Natural killer cell (primary cell): ENCODE data around the gene PCDHA9. TPM values are rescaled to one million over a fixed set of nuclear protein-coding genes. Genes with fewer than 3 reads are reported as not detected.
"Not testable (repeated sequence)": the region's sequence is repeated elsewhere in the genome, so short reads cannot be mapped to it uniquely, and the experiment has no call there.

Experiments used
- ATAC-seq, 3 donors: fragments of 150-1000 bp in 2 of 3; fragments of 200-7000 bp in 1 of 3; cut with Tn5 transposase; 1 replicate in 1 of 3; 2 replicates in 2 of 3; pipeline ENCODE4 v1.10.0; 2021; ENCODE audit warnings: mild to moderate bottlenecking in 2 of 3, moderate library complexity in 2 of 3
- DNase-seq, 2 donors: peaks; one replicate each; pipeline versions ENCODE4 v3.0.0 to v3.0.0-alpha.2; 2013 to 2021; ENCODE audit warnings: mixed read lengths in 1 of 2
- H3K27ac ChIP-seq: one replicate; pipeline ENCODE4 v1.5.1; 2013; ENCODE audit warnings: mild to moderate bottlenecking, low read length
- H3K27me3 ChIP-seq: one replicate; pipeline ENCODE4 v1.6.1; 2013; ENCODE audit warnings: low read length; ENCODE audit not compliant: control insufficient read depth, insufficient read depth
- H3K36me3 ChIP-seq: one replicate; pipeline ENCODE4 v1.6.1; 2013; ENCODE audit warnings: low read length; ENCODE audit not compliant: control insufficient read depth, insufficient read depth
- H3K4me1 ChIP-seq: one replicate; pipeline ENCODE4 v1.6.1; 2013; ENCODE audit warnings: low read length; ENCODE audit not compliant: control insufficient read depth, insufficient read depth
- H3K4me3 ChIP-seq: one replicate; pipeline ENCODE4 v1.5.1; 2013; ENCODE audit warnings: low read length
- H3K9me3 ChIP-seq: one replicate; pipeline ENCODE4 v1.6.1; 2013; ENCODE audit warnings: low read length; ENCODE audit not compliant: control insufficient read depth, insufficient read depth
- H3K27ac Mint-ChIP-seq, 2 donors: one replicate each; pipeline ENCODE4 v1.8.0; 2022; ENCODE audit warnings: mild to moderate bottlenecking in 2 of 2, mixed read lengths in 2 of 2, moderate library complexity in 1 of 2
- H3K27me3 Mint-ChIP-seq, 2 donors: one replicate each; pipeline ENCODE4 v1.8.0; 2022; ENCODE audit warnings: low read depth in 2 of 2, mixed read lengths in 2 of 2
- H3K36me3 Mint-ChIP-seq: one replicate; pipeline ENCODE4 v1.8.0; 2022; ENCODE audit warnings: mixed read lengths
- H3K4me1 Mint-ChIP-seq, 2 donors: one replicate each; pipeline ENCODE4 v1.8.0; 2022; ENCODE audit warnings: mixed read lengths in 2 of 2
- H3K4me3 Mint-ChIP-seq: one replicate; pipeline ENCODE4 v1.8.0; 2022; ENCODE audit warnings: mild to moderate bottlenecking, moderate library complexity, mixed read lengths
- H3K9me3 Mint-ChIP-seq, 2 donors: one replicate each; pipeline ENCODE4 v1.8.0; 2022; ENCODE audit warnings: mixed read lengths in 2 of 2
- WGBS: methylation state at CpG from one replicate; pipeline ENCODE4 v1.1.7; 2013; ENCODE audit warnings: missing lambda C conversion rate; ENCODE audit not compliant: insufficient coverage; 5-methylcytosine and 5-hydroxymethylcytosine counted together
- intact Hi-C: fragments of 100-400 bp; cut with micrococcal nuclease; formaldehyde crosslinking; loops from one replicate; pipeline ENCODE4 v1.14.2; 2022
- total RNA-seq, 4 donors: library from RNA; stranded (reverse); fragments of 120-200 nt in 1 of 4; gene quantifications; one replicate each; pipeline versions ENCODE4 v1.2.3 to v1.2.4, GENCODE V29; 2013 to 2022
- TF ChIP-seq, protein P1 (sequence below): fragments of 200-600 bp; IDR thresholded peaks from one replicate; pipeline ENCODE4 v1.8.0; 2022; ENCODE audit warnings: antibody characterized with exemption

Gene PCDHA9
- total RNA-seq, 3 donors from 2014 or later (not counting 1 experiment from before 2014, with no cell fraction given) = not detected

DNA sequence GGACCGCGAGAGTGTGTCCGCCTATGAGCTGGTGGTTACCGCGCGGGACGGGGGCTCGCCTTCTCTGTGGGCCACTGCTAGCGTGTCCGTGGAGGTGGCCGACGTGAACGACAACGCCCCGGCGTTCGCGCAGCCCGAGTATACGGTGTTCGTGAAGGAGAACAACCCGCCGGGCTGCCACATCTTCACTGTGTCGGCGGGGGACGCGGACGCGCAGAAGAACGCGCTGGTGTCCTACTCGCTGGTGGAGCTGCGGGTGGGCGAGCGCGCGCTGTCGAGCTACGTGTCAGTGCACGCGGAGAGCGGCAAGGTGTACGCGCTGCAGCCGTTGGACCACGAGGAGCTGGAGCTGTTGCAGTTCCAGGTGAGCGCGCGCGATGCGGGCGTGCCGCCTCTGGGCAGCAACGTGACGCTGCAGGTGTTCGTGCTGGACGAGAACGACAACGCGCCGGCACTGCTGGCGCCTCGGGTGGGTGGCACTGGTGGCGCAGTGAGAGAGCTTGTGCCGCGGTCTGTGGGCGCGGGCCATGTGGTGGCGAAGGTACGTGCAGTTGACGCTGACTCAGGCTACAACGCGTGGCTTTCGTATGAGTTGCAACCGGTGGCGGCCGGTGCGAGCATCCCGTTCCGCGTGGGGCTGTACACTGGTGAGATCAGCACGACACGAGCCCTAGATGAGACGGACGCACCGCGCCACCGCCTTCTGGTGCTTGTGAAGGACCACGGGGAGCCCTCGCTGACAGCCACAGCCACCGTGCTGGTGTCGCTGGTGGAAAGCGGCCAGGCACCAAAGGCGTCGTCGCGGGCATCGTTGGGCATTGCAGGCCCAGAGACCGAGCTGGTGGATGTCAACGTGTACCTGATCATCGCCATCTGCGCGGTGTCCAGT lies 12.3 kb upstream of the PCDHA9 start:
- ATAC-seq (no peak), DNase-seq (no peak)
- WGBS = 56% methylated on average over 103 of the region's 103 CpGs
- Histone ChIP-seq H3K9me3 (peaks cover 5% of the 10 kb centered on the region), H3K36me3 (no peaks in the 10 kb centered on the region), H3K4me3 (no peak overlapping the region), H3K4me1 (no peaks in the 10 kb centered on the region), H3K27ac (no peak overlapping the region), H3K27me3 (peaks cover 12% of the 10 kb centered on the region)
- Mint-ChIP-seq H3K4me1 (no peaks in the 10 kb centered on the region), H3K36me3 (peaks cover 8% of the 10 kb centered on the region), H3K9me3 (peaks cover 9 to 15% of the 10 kb centered on the region in 2 donors), H3K4me3 (no peak overlapping the region), H3K27me3 (peaks cover 11 to 18% of the 10 kb centered on the region in 2 donors), H3K27ac (no peak overlapping the region)
- intact Hi-C loops = no loop called here
- TF ChIP-seq, protein P1, sequence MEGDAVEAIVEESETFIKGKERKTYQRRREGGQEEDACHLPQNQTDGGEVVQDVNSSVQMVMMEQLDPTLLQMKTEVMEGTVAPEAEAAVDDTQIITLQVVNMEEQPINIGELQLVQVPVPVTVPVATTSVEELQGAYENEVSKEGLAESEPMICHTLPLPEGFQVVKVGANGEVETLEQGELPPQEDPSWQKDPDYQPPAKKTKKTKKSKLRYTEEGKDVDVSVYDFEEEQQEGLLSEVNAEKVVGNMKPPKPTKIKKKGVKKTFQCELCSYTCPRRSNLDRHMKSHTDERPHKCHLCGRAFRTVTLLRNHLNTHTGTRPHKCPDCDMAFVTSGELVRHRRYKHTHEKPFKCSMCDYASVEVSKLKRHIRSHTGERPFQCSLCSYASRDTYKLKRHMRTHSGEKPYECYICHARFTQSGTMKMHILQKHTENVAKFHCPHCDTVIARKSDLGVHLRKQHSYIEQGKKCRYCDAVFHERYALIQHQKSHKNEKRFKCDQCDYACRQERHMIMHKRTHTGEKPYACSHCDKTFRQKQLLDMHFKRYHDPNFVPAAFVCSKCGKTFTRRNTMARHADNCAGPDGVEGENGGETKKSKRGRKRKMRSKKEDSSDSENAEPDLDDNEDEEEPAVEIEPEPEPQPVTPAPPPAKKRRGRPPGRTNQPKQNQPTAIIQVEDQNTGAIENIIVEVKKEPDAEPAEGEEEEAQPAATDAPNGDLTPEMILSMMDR = no peak

DNA sequence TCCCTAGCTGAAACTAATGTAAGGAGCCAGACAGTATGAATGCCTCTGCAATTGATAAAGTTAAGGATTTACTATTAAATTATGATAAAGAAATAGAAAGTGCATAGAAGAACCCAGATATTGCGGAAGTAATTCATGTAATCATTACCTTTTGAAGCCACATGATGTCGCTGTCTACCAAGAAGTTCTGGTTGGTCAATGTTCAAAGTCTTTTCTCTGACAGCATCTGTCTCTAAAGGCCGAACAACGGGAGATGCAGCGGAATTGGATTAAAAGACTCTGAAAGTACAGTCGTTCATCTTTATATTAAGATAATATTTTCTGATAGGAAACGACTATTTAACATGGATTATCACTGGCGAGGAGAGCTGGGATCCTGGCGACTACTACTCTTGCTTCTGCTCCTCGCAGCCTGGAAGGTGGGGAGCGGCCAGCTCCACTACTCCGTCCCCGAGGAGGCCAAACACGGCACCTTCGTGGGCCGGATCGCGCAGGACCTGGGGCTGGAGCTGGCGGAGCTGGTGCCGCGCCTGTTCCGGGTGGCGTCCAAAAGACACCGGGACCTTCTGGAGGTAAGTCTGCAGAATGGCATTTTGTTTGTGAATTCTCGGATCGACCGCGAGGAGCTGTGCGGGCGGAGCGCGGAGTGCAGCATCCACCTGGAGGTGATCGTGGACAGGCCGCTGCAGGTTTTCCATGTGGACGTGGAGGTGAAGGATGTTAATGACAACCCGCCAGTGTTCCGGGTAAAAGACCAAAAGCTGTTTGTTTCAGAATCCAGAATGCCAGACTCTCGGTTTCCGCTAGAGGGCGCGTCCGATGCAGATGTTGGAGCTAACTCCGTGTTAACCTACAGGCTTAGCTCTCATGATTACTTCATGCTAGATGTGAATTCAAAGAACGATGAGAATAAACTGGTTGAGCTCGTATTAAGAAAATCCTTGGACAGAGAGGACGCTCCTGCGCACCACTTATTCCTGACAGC lies 6.9 kb upstream of the PCDHA9 start, which contains the start of gene PCDHA8:
TSS of gene PCDHA8 (plus strand) at position 210 of the 985 bp plus-strand sequence. CDS start at position 345, 135 bp downstream.
- Histone ChIP-seq H3K4me1 (no peaks in the 10 kb centered on the region), H3K9me3 (peaks cover 15% of the 10 kb centered on the region), H3K36me3 (no peaks in the 10 kb centered on the region), H3K27ac (no peak within 1 kb of the TSS), H3K27me3 (peaks cover 2% of the 10 kb centered on the region), H3K4me3 (no peak within 1 kb of the TSS)
- intact Hi-C loops = no loop called here
- peaks cover 2 to 3% of the 10 kb centered on the region in 2 donors for H3K9me3 Mint-ChIP-seq
- H3K36me3 Mint-ChIP-seq = no peaks in the 10 kb centered on the region
- TF ChIP-seq, protein P1 = no peak
- no peak for ATAC-seq
- no peak for DNase-seq
- no peak within 1 kb of the TSS for H3K27ac Mint-ChIP-seq
- peak within 1 kb of the TSS; percentile 37 for H3K4me3 Mint-ChIP-seq
- 31% methylated on average over 43 of the region's 47 CpGs for WGBS
- H3K4me1 Mint-ChIP-seq = no peaks in the 10 kb centered on the region
- H3K27me3 Mint-ChIP-seq = peaks cover 0 to 8% of the 10 kb centered on the region in 2 donors

DNA sequence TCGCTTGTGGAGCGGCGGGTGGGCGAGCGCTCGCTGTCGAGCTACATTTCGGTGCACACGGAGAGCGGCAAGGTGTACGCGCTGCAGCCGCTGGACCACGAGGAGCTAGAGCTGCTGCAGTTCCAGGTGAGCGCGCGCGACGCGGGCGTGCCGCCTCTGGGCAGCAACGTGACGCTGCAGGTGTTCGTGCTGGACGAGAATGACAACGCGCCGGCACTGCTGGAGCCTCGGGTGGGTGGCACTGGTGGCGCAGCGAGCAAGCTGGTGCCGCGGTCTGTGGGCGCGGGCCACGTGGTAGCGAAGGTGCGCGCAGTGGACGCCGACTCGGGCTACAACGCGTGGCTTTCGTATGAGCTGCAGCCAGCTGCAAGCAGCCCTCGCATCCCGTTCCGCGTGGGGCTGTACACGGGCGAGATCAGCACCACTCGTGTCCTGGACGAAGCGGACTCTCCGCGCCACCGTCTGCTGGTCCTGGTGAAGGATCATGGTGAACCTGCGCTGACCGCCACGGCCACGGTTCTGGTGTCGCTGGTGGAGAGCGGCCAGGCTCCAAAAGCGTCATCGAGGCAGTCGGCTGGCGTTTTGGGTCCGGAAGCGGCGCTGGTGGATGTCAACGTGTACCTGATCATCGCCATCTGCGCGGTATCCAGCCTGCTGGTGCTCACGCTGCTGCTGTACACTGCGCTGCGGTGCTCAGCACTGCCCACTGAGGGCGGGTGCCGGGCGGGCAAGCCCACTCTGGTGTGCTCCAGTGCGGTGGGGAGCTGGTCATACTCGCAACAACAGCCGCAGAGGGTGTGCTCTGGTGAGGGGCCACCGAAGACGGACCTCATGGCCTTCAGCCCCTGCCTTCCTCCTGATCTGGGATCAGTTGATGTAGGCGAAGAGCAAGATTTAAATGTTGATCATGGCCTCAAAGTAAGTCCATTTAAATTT lies 5.1 kb upstream of the PCDHA9 start:
- peaks cover 0 to 6% of the 10 kb centered on the region in 2 donors for H3K27me3 Mint-ChIP-seq
- no peaks in the 10 kb centered on the region for H3K4me1 Mint-ChIP-seq
- Histone ChIP-seq H3K9me3 (peaks cover 15% of the 10 kb centered on the region), H3K4me3 (no peak overlapping the region), H3K27me3 (peaks cover 6% of the 10 kb centered on the region), H3K36me3 (no peaks in the 10 kb centered on the region), H3K27ac (no peak overlapping the region), H3K4me1 (no peaks in the 10 kb centered on the region)
- no peak overlapping the region for H3K27ac Mint-ChIP-seq
- no peaks in the 10 kb centered on the region for H3K36me3 Mint-ChIP-seq
- 56% methylated on average over 87 of the region's 87 CpGs for WGBS
- ATAC-seq (no peak), DNase-seq (no peak)
- H3K4me3 Mint-ChIP-seq = no peak overlapping the region
- peaks cover 0 to 2% of the 10 kb centered on the region in 2 donors for H3K9me3 Mint-ChIP-seq
- intact Hi-C loops = no loop called here
- TF ChIP-seq, protein P1 = no peak

DNA sequence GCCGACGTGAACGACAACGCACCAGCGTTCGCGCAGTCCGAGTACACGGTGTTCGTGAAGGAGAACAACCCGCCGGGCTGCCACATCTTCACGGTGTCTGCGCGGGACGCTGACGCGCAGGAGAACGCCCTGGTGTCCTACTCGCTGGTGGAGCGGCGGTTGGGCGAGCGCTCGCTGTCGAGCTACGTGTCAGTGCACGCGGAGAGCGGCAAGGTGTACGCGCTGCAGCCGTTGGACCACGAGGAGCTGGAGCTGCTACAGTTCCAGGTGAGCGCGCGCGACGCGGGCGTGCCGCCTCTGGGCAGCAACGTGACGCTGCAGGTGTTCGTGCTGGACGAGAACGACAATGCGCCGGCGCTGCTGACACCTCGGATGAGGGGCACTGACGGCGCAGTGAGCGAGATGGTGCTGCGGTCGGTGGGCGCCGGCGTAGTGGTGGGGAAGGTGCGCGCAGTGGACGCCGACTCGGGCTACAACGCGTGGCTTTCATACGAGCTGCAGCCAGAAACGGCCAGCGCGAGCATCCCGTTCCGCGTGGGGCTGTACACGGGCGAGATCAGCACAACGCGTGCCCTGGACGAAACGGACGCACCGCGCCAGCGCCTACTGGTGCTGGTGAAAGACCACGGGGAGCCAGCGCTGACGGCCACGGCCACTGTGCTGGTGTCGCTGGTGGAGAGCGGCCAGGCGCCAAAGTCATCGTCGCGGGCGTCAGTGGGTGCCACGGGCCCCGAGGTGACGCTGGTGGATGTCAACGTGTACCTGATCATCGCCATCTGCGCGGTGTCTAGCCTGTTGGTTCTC lies 1.9 kb downstream of the PCDHA9 start:
- peaks cover 11% of the 10 kb centered on the region for H3K9me3 ChIP-seq
- H3K27me3 Mint-ChIP-seq, H3K4me1 ChIP-seq, H3K36me3 ChIP-seq, ATAC-seq, H3K27ac Mint-ChIP-seq, H3K36me3 Mint-ChIP-seq, H3K4me3 Mint-ChIP-seq, H3K27ac ChIP-seq, H3K9me3 Mint-ChIP-seq, intact Hi-C loops, DNase-seq, H3K4me1 Mint-ChIP-seq, H3K27me3 ChIP-seq, H3K4me3 ChIP-seq: not testable (repeated sequence)
- 53% methylated on average over 101 of the region's 101 CpGs for WGBS
